HG03159 (cell line): Measurements from ENCODE around the gene APLP2.
A peak's percentile ranks its signal among the peaks of the same experiment; 100 is the strongest.

Source experiments
- ATAC-seq: cut with Tn5 transposase; IDR thresholded peaks from one replicate; pipeline ENCODE4 v1.9.1; 2021; ENCODE audit warnings: mild to moderate bottlenecking, moderate library complexity; ENCODE audit not compliant: unreplicated experiment

The APLP2 gene

GRCh38 chr11:130114281-130114680 is 44.6 kb downstream of the APLP2 start:
- ATAC-seq: no peak

DNA sequence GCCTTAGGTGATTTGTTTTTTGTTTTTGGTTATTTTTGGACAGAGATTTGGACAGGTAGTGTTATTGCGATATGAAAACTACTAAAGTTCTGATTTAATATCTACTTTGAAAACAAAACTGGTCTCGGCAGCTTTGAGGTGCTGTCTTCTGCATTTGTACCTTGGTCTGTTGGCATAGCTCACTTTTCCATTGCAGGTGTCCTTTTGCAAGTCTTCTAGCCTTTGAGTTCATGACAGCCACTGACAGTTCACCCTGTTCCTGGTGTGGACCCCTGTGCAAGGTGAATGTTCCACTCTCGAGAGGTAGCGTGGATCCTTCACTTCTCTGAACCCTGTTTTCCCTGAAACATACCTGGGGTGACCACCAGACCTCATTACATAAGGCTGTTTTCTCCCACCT is 45.0 kb downstream of the APLP2 start:
- ATAC-seq: no peak

- ATAC-seq: no peak
Measured at GRCh38 chr11:130115218-130115617, 45.5 kb downstream of the APLP2 start.

GRCh38 chr11:130118165-130118564 is 48.5 kb downstream of the APLP2 start:
- ATAC-seq: peak; percentile 91

DNA sequence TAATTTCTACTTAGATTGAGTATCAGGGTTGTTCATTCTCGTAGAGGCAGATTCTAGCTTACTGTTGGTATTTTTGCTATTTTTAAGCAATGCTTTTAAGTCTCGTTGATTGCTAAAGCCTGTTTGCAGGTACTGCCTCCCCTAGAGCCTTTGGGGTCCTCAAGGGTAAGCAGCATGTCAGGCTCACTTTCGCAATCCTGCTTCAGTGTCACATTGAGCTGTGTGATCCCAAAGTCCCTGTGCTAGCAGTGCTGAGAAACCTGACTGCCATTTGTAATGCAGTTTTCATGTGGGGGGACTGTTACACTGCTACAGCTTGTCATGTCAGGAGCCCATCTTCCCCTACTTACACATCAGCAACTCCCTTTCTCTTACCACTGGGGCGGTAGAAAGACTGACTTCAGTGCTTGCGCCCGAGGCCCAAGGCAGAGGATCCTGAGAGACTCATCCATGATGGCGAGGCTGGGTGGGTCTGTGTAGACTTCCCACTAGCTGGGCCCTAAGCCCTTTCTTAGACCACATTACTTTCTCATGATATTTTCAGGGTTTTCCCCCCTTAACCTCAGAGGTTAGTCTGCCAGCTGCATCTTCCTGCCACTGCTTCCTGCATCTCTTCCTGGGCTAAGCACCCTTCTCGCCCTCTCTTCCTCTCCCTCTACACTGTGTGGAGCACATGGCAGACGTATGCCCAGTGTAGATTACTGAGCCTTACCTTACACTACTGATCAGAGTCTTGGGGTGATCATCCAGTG is 49.1 kb downstream of the APLP2 start:
- ATAC-seq: peak; percentile 41

DNA sequence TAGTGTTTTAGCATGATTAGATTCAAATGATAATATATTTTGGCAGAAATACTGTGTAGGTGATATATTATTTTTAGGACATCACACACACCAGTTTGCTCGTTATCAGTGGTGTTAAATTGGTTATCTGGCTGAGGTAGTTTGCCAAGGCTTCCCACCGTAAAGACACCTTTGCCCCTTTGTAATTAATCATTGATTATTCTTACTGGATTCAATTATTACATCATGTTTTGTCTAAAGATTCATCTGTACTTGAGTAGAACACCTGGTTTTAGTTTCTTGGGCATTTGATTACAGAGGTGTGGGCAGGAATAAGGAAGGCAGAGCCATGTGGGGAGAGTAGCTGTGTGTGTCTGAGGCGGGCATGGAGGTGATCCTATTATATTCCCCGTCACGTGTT is 50.4 kb downstream of the APLP2 start:
- no peak for ATAC-seq

GRCh38 chr11:130121445-130121978 is 51.8 kb downstream of the APLP2 start:
- ATAC-seq: no peak

GRCh38 chr11:130122141-130122575 is 52.5 kb downstream of the APLP2 start:
- ATAC-seq: no peak

DNA sequence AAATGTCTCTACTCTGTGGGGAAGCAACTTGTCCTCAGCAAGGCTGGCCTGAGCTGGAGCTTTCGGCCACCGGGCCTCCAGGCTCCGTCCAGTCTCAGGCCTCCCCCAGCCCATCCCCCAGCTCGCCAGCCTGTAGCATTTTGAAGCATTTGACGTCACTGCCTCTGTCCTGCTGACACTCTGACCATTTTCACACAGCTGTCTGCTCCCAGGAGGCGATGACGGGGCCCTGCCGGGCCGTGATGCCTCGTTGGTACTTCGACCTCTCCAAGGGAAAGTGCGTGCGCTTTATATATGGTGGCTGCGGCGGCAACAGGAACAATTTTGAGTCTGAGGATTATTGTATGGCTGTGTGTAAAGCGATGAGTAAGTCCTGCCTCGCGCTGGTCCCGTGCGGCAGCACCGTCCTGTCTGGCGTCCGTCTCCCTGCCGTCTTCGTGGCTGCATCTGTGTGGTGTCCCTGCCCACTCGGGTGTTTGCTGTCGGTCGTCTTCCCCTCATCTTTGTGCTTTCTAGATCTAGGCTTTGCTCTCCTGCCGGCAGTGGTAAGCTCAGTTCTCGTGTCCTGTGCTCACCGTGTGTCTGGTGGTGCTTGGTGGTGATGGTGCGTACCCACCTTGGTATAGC is 53.8 kb downstream of the APLP2 start:
- ATAC-seq: no peak

DNA sequence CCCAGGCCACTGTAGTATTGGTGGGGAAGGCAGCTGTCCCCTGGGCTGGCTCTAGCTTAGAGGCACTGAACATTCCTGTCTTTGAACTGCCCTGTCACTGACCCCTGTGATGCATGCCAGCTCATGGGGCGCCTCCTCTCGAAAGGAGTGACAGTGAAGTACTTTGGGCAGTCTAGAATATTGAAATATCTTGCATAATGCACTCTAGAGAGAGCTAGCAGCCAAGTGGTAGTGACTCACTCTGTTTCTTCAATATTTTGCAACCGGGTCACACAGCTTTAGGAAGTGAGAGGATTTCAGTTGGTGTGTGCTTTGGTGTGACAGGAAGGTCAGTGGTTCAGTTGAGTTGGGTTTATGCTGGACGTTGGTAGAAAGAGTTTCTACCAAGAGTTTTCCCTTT is 54.4 kb downstream of the APLP2 start:
- ATAC-seq: no peak

DNA sequence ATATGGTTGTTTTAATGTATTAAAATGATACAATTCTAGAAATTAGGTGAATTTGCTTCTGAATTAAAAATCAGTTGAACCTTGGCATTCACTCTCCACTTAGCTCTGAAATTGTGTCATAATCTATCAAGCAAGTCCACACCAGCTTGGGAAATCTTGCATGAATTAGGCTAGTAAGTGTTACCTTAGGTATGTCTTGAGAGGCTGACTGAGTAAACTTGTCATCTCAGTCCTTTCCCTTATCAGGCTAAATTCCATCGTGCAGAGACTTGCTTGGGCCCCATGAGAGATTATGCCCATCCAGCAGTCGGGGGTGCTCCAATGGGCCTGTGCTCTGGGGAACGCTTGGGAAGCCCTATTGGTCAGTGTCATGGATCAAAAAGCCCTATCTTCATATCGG is 55.9 kb downstream of the APLP2 start:
- no peak for ATAC-seq

DNA sequence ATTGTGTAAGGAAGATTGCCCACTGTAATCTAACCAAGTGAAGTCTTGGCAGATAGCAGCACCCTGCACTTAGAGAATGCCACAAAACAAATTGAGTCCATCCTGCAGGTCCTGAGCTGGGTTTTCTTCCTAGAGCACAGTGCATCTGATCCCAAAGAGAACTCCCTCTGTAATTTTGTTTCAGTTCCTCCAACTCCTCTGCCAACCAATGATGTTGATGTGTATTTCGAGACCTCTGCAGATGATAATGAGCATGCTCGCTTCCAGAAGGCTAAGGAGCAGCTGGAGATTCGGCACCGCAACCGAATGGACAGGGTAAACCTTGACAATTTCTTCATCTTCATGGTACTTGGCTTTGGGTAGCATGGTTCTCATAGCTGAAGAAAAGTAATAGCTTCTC is 56.8 kb downstream of the APLP2 start:
- ATAC-seq: no peak

DNA sequence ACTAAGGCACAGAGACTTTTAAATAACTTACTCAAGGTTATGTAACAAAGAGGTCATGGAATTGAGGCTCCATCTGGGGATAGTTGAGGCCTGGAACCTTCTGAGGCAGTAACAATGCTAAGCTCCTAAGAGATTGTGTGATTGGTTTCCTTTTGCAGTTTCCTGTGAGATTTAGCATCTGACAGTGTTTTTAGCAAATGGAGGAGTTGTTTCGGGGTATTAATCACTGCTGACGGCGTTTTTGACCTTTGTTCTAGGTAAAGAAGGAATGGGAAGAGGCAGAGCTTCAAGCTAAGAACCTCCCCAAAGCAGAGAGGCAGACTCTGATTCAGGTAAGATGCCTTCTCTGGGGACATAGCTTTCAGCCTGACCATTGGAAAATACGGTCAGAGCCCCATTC is 57.8 kb downstream of the APLP2 start:
- ATAC-seq: no peak

GRCh38 chr11:130128626-130129025 is 58.9 kb downstream of the APLP2 start:
- no peak for ATAC-seq

- ATAC-seq: no peak
Measured at GRCh38 chr11:130129922-130130321, 60.2 kb downstream of the APLP2 start.

DNA sequence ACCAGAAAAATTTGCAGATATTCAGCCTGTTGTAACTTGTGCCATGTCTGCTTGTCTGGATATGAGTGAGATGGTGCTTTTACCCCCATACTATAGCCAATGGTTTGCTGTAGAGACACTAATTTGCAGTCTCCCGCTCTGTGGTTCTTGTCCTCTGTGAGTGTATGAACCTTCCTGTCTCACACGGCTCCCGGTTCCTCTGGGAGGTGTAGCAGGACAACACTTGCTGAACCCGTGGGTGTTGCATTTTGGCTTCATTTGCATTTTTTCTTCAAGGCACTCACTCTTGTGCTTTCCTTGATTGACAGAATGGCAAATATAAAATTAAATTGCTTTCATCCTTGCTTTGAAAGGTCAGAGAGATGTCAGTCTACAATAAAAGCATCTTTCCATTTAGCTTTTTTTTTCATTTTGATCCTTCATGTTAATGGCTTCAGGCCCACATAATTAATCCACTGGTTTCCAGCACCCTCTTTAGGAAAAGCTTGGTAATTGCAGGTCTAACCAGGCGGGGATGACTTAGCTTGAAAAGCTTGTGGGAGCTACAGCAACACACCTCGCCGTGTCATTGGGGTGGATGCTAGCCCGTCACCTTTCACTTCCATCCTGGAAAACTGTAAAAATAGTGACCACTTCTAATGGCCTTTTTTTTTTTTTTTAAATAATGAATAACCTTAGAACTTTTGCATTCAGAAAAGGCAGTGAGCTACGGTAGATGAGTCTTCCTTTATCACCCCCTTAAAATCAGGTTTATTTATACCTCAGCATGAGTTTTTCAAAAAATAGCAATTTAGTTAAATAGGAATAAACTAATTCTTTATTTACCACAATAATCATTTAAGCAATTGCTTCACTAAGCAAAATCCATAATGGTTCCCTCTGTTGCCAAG is 62.5 kb downstream of the APLP2 start:
- peak; percentile 84 for ATAC-seq

DNA sequence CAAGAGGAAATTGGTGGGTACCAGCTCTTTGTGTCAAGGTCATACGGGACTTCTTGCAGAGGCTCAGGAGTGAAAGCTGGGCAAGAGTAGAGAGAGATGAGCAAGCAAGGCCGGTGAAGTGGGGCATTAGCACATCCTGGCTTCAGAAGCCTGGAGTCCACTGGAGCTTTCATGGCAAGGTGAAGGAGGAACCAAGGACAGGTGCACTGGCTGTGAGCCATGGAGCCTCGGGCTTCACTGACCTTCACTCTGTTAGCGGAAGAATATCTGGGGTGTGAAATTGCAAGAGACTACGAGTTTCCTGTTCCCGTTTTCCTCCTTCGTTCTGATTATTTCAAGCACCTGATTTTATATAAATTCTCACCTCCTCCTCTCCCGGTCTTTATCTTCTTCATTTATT is 64.0 kb downstream of the APLP2 start:
- no peak for ATAC-seq

GRCh38 chr11:130136107-130136506 is 66.4 kb downstream of the APLP2 start:
- no peak for ATAC-seq

GRCh38 chr11:130137999-130138398 is 68.3 kb downstream of the APLP2 start:
- no peak for ATAC-seq

DNA sequence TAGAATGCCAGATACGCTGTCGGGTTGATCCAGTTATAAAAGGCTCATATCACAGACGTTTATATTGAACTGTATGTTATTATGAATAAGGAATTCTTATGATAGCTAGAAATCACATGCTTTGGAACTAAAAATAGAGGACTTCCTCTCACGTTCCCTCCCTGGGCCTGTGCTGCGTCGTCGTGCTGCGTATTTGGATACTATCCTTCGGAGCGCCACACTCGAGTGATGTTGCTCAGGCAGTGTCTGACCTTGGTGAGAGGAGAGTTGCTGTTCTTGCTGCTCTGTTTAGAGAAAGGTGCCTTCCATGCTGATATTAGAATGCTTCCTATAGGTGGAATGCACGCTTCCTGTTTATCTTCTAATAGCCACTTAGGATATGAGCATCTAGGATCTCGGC is 69.7 kb downstream of the APLP2 start:
- ATAC-seq: no peak

- ATAC-seq: no peak
Measured at GRCh38 chr11:130141561-130142341, 72.1 kb downstream of the APLP2 start.
